Measurements from ENCODE around the gene BRI3. TPM values are rescaled to one million over a fixed set of nuclear protein-coding genes. Genes with fewer than 3 reads are reported as not detected.
A peak's percentile ranks its signal among the peaks of the same experiment; 100 is the strongest.

The BRI3 gene
- total RNA-seq, 1 donor from 2014 or later = 530 TPM

GRCh38 chr7:98317366-98318040 lies 36.0 kb downstream of the BRI3 start:
- Histone ChIP-seq H3K27ac (no peak overlapping the region), H3K4me3 (no peak overlapping the region), H3K36me3 (peaks cover 12% of the 10 kb centered on the region), H3K9me3 (no peaks in the 10 kb centered on the region), H3K4me1 (no peaks in the 10 kb centered on the region), H3K27me3 (no peaks in the 10 kb centered on the region)
- ATAC-seq (peak; percentile 14), DNase-seq (peak; percentile 12)
- TF ChIP-seq CTCF (IDR thresholded peaks at IDR 0.05) = no peak
- intact Hi-C loops (cut with DNase I) = no loop called here

GRCh38 chr7:98319176-98319575 lies 37.7 kb downstream of the BRI3 start:
- Histone ChIP-seq H3K27me3 (no peaks in the 10 kb centered on the region), H3K27ac (no peak overlapping the region), H3K4me1 (no peaks in the 10 kb centered on the region), H3K4me3 (no peak overlapping the region), H3K9me3 (no peaks in the 10 kb centered on the region), H3K36me3 (peaks cover 12% of the 10 kb centered on the region)
- intact Hi-C loops (cut with DNase I) = no loop called here
- peak; percentile 22 for DNase-seq
- no peak for TF ChIP-seq CTCF (IDR thresholded peaks at IDR 0.05)
- ATAC-seq = no peak

GRCh38 chr7:98321301-98321700 lies 39.8 kb downstream of the BRI3 start:
- ATAC-seq = no peak
- TF ChIP-seq CTCF (IDR thresholded peaks at IDR 0.05) = no peak

GRCh38 chr7:98322331-98323270 lies 41.1 kb downstream of the BRI3 start:
- Histone ChIP-seq H3K27ac (no peak overlapping the region), H3K9me3 (no peaks in the 10 kb centered on the region), H3K27me3 (no peaks in the 10 kb centered on the region), H3K4me3 (no peak overlapping the region), H3K36me3 (no peaks in the 10 kb centered on the region), H3K4me1 (no peaks in the 10 kb centered on the region)
- ATAC-seq (peak; percentile 76), DNase-seq (peak; percentile 57)
- intact Hi-C loops (cut with DNase I) = no loop called here
- TF ChIP-seq CTCF (IDR thresholded peaks at IDR 0.05) = no peak

More at GRCh38 chr7:98321301-98321700, 39.8 kb downstream of the BRI3 start:
- Histone ChIP-seq H3K4me3 (no peak overlapping the region), H3K27me3 (no peaks in the 10 kb centered on the region), H3K36me3 (no peaks in the 10 kb centered on the region), H3K4me1 (no peaks in the 10 kb centered on the region), H3K9me3 (no peaks in the 10 kb centered on the region), H3K27ac (no peak overlapping the region)
- DNase-seq = peak; percentile 34
- intact Hi-C loops (cut with DNase I) = no loop called here

- Histone ChIP-seq H3K27ac (no peak overlapping the region), H3K4me3 (no peak overlapping the region), H3K36me3 (no peaks in the 10 kb centered on the region), H3K4me1 (no peaks in the 10 kb centered on the region), H3K9me3 (no peaks in the 10 kb centered on the region), H3K27me3 (no peaks in the 10 kb centered on the region)
- peak; percentile 44 for DNase-seq
- TF ChIP-seq CTCF (IDR thresholded peaks at IDR 0.05) = no peak
- ATAC-seq = no peak
- intact Hi-C loops (cut with DNase I) = no loop called here
Observed at GRCh38 chr7:98323597-98324322, 42.3 kb downstream of the BRI3 start.
